ENCODE measurements around the gene PPM1H.
A peak's percentile ranks its signal among the peaks of the same experiment; 100 is the strongest.

PPM1H gene

GRCh38 chr12:62794218-62794583 is 140.7 kb downstream of the PPM1H start:
- DNase-seq (ENCODE audit: low read depth) = no peak

GRCh38 chr12:62793256-62794217 is 141.4 kb downstream of the PPM1H start:
- DNase-seq (ENCODE audit: low read depth) = peak; percentile 66

GRCh38 chr12:62792236-62792870 is 142.6 kb downstream of the PPM1H start:
- DNase-seq (ENCODE audit: low read depth) = no peak

- no peak for DNase-seq (ENCODE audit: low read depth)
Measured at GRCh38 chr12:62789851-62790250, 145.1 kb downstream of the PPM1H start.

GRCh38 chr12:62787611-62788010 is 147.3 kb downstream of the PPM1H start:
- no peak for DNase-seq (ENCODE audit: low read depth)

- no peak for DNase-seq (ENCODE audit: low read depth)
Measured at GRCh38 chr12:62787023-62787422, 147.9 kb downstream of the PPM1H start.

- DNase-seq (ENCODE audit: low read depth) = no peak
Measured at GRCh38 chr12:62785941-62786559, 148.9 kb downstream of the PPM1H start.

- no peak for DNase-seq (ENCODE audit: low read depth)
Measured at GRCh38 chr12:62784576-62784975, 150.4 kb downstream of the PPM1H start.

- DNase-seq (ENCODE audit: low read depth) = no peak
Measured at GRCh38 chr12:62783881-62784280, 151.1 kb downstream of the PPM1H start.

- no peak for DNase-seq (ENCODE audit: low read depth)
Measured at GRCh38 chr12:62781136-62781880, 153.6 kb downstream of the PPM1H start.

- no peak for DNase-seq (ENCODE audit: low read depth)
Measured at GRCh38 chr12:62779488-62779887, 155.5 kb downstream of the PPM1H start.

GRCh38 chr12:62778187-62778586 is 156.8 kb downstream of the PPM1H start:
- no peak for DNase-seq (ENCODE audit: low read depth)

GRCh38 chr12:62776997-62777396 is 158.0 kb downstream of the PPM1H start:
- DNase-seq (ENCODE audit: low read depth) = no peak

- DNase-seq (ENCODE audit: low read depth) = no peak
Measured at GRCh38 chr12:62776575-62776974, 158.4 kb downstream of the PPM1H start.

GRCh38 chr12:62774794-62775193 is 160.2 kb downstream of the PPM1H start:
- DNase-seq (ENCODE audit: low read depth) = no peak

- no peak for DNase-seq (ENCODE audit: low read depth)
Measured at GRCh38 chr12:62772416-62772955, 162.5 kb downstream of the PPM1H start.

- DNase-seq (ENCODE audit: low read depth) = no peak
Measured at GRCh38 chr12:62771828-62772227, 163.1 kb downstream of the PPM1H start.

- no peak for DNase-seq (ENCODE audit: low read depth)
Measured at GRCh38 chr12:62770381-62770780, 164.6 kb downstream of the PPM1H start.

- DNase-seq (ENCODE audit: low read depth) = no peak
Measured at GRCh38 chr12:62769076-62769619, 165.8 kb downstream of the PPM1H start.

GRCh38 chr12:62767946-62768345 is 167.0 kb downstream of the PPM1H start:
- DNase-seq (ENCODE audit: low read depth) = no peak

GRCh38 chr12:62767496-62767895 is 167.5 kb downstream of the PPM1H start:
- no peak for DNase-seq (ENCODE audit: low read depth)

- no peak for DNase-seq (ENCODE audit: low read depth)
Measured at GRCh38 chr12:62766496-62766895, 168.5 kb downstream of the PPM1H start.
